ENCODE results near the gene WDR37. TPM values are rescaled to one million over a fixed set of nuclear protein-coding genes. Genes with fewer than 3 reads are reported as not detected.

WDR37 gene
- total and polyA plus RNA-seq, 10 of the 15 experiments (the other 5 are each of a cell fraction or from before 2014, with no cell fraction given): 1.9 to 11.1 (median 7.1) TPM

DNA sequence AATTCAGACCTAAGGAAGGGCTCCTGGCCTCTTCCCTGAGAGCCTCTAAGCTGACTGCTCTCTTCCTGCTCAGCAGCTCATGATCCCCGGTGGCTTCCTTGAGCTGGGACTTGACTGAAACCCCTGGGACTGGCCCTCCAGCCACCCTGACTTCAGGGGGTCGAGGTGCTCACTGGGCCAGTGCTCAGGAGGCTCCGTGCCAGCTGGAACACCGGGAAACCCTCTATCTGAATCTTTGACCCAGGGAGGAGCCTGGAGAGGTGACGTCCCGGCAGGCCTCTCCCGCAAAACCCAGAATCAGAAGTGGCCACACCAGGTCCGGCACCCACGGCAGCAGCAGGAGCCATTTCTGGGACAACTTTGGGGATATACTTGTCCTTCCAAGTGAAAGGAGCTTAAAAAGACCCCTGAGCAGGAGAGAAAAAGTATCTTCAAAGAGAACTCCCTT lies 110.7 kb downstream of the WDR37 start:
- BruUV-seq (replicated peaks): no TSS peak
- POLR2A ChIA-PET: no interaction called here
- Histone ChIP-seq H3K27ac (ENCODE audit: control insufficient read depth, insufficient read depth) (no peak overlapping the region), H3K4me3 (no peak overlapping the region), H3K79me2 (ENCODE audit: control insufficient read depth, insufficient read depth, low read length) (no peaks in the 10 kb centered on the region), H3K4me2 (ENCODE audit: control insufficient read depth, insufficient read depth) (no peak overlapping the region), H3K27me3 (replicated peaks in 1 of 2; ENCODE audit: control insufficient read depth in 2 of 2, insufficient read depth in 2 of 2, low read length in 1 of 2) (no peaks in the 10 kb centered on the region; a peak in 1 of 4 replicates), H3K36me3 (ENCODE audit: control insufficient read depth in 2 of 2, insufficient read depth in 2 of 2, low read length in 1 of 2) (no peaks in the 10 kb centered on the region), H3K9me3 (replicated peaks; ENCODE audit: control insufficient read depth, insufficient read depth, low read length) (no peaks in the 10 kb centered on the region), H3K4me1 (ENCODE audit: control insufficient read depth, insufficient read depth, low read length) (no peaks in the 10 kb centered on the region), H4K20me1 (ENCODE audit: control insufficient read depth, insufficient read depth) (no peaks in the 10 kb centered on the region), H3K9ac (ENCODE audit: control insufficient read depth, insufficient read depth, low read length) (no peak overlapping the region), H2AFZ (ENCODE audit: control insufficient read depth, low read depth, low read length) (no peak overlapping the region)
- intact Hi-C loops (cut with micrococcal nuclease; ENCODE audit: unreplicated experiment): no loop called here
- in situ Hi-C loops (cut with MboI): no loop called here
- SMC1A ChIA-PET (ENCODE audit: uncharacterized antibody, unreplicated experiment): no interaction called here
- FAIRE-seq (no peak), ATAC-seq (no peak), DNase-seq (ENCODE audit: low read depth, low spot score) (no peak)
- CTCF ChIA-PET: no interaction called here
- 33% methylated on average over 9 of the region's 9 CpGs for WGBS (ENCODE audit: insufficient coverage, insufficient replicate concordance, low lambda C conversion rate, missing lambda C conversion rate)
- TF ChIP-seq PML (IDR thresholded peaks at IDR 0.05; ENCODE audit: low read length) (no peak), DPF2 (IDR thresholded peaks at IDR 0.05) (no peak), JUNB (IDR thresholded peaks at IDR 0.05) (no peak), TCF12 (IDR thresholded peaks at IDR 0.05; ENCODE audit: low read depth, low read length) (no peak), SMAD1 (IDR thresholded peaks at IDR 0.05; ENCODE audit: low read depth, partially characterized antibody) (no peak), PAX8 (IDR thresholded peaks at IDR 0.05) (no peak), NR2C2 (IDR thresholded peaks at IDR 0.05; ENCODE audit: borderline replicate concordance, control insufficient read depth, insufficient read length, low read depth) (no peak), CBX3 (IDR thresholded peaks at IDR 0.05; ENCODE audit: borderline replicate concordance, low read depth) (no peak), RB1 (IDR thresholded peaks at IDR 0.05; ENCODE audit: borderline replicate concordance) (no peak), CBX5 (IDR thresholded peaks at IDR 0.05; ENCODE audit: low read depth) (no peak), RAD21 (IDR thresholded peaks at IDR 0.05; ENCODE audit: insufficient read depth, low read depth, low read length) (no peak), GABPA (IDR thresholded peaks at IDR 0.05; ENCODE audit: low read depth) (no peak), MTA2 (IDR thresholded peaks at IDR 0.05; ENCODE audit: low read depth) (no peak)
- TF ChIP-seq, protein P1, sequence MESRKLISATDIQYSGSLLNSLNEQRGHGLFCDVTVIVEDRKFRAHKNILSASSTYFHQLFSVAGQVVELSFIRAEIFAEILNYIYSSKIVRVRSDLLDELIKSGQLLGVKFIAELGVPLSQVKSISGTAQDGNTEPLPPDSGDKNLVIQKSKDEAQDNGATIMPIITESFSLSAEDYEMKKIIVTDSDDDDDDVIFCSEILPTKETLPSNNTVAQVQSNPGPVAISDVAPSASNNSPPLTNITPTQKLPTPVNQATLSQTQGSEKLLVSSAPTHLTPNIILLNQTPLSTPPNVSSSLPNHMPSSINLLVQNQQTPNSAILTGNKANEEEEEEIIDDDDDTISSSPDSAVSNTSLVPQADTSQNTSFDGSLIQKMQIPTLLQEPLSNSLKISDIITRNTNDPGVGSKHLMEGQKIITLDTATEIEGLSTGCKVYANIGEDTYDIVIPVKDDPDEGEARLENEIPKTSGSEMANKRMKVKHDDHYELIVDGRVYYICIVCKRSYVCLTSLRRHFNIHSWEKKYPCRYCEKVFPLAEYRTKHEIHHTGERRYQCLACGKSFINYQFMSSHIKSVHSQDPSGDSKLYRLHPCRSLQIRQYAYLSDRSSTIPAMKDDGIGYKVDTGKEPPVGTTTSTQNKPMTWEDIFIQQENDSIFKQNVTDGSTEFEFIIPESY (IDR thresholded peaks at IDR 0.05): no peak
- TF ChIP-seq, protein P2, sequence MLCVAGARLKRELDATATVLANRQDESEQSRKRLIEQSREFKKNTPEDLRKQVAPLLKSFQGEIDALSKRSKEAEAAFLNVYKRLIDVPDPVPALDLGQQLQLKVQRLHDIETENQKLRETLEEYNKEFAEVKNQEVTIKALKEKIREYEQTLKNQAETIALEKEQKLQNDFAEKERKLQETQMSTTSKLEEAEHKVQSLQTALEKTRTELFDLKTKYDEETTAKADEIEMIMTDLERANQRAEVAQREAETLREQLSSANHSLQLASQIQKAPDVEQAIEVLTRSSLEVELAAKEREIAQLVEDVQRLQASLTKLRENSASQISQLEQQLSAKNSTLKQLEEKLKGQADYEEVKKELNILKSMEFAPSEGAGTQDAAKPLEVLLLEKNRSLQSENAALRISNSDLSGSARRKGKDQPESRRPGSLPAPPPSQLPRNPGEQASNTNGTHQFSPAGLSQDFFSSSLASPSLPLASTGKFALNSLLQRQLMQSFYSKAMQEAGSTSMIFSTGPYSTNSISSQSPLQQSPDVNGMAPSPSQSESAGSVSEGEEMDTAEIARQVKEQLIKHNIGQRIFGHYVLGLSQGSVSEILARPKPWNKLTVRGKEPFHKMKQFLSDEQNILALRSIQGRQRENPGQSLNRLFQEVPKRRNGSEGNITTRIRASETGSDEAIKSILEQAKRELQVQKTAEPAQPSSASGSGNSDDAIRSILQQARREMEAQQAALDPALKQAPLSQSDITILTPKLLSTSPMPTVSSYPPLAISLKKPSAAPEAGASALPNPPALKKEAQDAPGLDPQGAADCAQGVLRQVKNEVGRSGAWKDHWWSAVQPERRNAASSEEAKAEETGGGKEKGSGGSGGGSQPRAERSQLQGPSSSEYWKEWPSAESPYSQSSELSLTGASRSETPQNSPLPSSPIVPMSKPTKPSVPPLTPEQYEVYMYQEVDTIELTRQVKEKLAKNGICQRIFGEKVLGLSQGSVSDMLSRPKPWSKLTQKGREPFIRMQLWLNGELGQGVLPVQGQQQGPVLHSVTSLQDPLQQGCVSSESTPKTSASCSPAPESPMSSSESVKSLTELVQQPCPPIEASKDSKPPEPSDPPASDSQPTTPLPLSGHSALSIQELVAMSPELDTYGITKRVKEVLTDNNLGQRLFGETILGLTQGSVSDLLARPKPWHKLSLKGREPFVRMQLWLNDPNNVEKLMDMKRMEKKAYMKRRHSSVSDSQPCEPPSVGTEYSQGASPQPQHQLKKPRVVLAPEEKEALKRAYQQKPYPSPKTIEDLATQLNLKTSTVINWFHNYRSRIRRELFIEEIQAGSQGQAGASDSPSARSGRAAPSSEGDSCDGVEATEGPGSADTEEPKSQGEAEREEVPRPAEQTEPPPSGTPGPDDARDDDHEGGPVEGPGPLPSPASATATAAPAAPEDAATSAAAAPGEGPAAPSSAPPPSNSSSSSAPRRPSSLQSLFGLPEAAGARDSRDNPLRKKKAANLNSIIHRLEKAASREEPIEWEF (IDR thresholded peaks at IDR 0.05; ENCODE audit: insufficient replicate concordance, low read depth, low read length): no peak
- TF ChIP-seq, protein P3, sequence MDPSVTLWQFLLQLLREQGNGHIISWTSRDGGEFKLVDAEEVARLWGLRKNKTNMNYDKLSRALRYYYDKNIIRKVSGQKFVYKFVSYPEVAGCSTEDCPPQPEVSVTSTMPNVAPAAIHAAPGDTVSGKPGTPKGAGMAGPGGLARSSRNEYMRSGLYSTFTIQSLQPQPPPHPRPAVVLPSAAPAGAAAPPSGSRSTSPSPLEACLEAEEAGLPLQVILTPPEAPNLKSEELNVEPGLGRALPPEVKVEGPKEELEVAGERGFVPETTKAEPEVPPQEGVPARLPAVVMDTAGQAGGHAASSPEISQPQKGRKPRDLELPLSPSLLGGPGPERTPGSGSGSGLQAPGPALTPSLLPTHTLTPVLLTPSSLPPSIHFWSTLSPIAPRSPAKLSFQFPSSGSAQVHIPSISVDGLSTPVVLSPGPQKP (IDR thresholded peaks at IDR 0.05; ENCODE audit: low read depth, low read length): no peak
- TF ChIP-seq, protein P4, sequence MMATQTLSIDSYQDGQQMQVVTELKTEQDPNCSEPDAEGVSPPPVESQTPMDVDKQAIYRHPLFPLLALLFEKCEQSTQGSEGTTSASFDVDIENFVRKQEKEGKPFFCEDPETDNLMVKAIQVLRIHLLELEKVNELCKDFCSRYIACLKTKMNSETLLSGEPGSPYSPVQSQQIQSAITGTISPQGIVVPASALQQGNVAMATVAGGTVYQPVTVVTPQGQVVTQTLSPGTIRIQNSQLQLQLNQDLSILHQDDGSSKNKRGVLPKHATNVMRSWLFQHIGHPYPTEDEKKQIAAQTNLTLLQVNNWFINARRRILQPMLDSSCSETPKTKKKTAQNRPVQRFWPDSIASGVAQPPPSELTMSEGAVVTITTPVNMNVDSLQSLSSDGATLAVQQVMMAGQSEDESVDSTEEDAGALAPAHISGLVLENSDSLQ (IDR thresholded peaks at IDR 0.05): no peak
- RAD21 ChIA-PET (ENCODE audit: unreplicated experiment): no interaction called here

All from GM12878 (cell line).